ENCODE measurements around the gene DAAM1.

DAAM1 gene

DNA sequence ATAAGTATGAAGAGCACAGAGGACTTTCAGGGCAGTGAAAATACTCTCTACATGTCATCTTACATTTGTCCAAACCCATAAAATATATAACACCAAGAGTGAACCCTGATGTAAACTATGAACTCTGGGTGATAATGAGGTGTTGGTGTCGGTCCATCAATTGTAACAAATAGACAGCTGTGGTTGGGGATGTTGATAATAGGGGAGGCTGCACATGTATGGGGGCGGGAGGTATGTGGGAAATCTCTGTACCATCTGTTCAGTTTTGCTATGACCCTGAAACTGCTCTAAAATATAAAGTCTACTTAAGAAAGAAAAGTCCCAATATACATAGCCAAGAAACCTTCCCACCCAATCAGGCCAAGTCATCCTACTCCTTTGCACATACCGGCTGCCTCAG, 188.2 kb downstream of the DAAM1 start:
- DNase-seq: no peak

DNA sequence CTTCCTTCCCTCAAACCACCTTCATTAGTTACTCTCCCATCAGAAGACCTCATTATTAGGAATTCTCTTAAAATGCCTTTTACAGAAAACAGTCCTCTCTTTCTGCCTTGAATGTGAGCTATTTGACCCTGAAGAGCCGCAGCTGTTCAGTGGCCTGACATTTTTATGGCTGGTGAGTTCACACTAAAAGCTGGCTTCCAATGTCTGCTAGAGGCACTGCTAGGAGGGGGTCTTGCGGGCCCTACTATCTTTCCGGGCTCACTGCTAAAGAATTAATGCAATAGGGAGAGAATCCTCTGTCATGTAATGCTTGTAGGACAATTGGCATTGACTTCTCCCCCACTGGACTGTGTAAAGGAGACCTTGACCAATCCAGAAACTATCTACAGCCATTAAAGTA, 189.0 kb downstream of the DAAM1 start:
- DNase-seq: no peak

DNA sequence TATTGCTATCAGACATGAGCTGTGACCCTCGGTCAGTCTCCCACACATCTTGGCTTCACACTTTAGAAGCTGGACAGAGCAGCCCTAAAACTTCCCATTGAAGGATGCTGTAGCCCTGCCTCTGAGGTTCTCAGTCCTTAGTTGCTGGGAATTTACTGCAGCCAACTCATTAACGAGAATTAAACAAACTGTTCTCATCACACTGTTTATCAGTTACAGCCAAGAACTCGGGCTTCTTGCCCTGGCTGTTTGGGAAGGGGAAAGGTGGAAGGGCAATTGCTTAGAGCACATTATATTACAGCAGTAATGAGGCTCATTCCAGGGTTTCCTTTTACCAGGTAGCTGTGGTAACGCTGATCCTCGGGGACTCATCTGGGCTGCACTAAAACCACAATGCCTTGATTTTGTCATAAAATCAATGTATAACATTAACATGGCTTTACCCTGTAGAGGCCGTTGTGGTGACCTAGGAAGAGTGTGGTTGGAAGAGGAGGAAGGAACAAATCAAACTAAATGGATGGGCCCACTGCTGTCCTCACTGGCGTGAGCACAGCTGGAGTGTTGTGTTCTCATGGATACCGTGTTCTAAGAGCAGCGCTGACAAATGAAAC, 189.6 kb downstream of the DAAM1 start:
- DNase-seq: no peak

DNA sequence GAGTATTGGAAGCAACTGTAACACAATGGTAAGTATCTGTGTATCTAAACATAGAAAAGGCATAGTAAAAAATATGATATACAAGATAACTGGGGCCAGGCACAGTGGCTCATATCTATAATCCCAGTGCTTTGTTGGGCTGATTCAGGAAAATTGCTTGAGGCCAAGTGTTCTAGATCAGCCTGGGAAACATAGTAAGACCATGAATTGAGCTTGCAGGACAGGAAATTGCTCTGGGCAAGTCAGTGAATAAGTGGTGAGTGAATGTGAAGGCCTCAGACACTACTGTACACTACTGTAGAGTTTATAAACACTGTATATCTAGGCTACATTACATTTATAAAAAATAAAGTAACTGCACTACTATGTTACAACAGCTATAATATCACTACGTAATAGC, 201.5 kb downstream of the DAAM1 start:
- DNase-seq: no peak

DNA sequence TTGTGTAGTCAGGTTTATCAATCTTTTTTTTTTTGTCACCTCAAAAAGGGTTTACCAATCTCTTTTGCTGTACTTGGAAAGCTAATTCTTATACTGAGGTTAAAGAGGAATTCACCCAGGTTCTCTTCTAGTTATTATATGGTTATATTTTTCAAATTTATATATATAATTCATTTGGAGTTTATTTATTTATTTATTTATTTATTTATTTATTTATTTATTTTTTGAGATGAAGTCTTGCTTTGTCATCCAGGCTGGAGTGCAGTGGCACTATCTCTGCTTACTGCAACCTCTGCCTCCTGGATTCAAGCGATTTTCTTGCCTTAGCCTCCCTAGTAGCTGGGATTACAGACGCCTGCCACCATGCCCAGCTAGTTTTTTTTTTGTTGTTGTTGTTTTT, 202.9 kb downstream of the DAAM1 start:
- no peak for DNase-seq

DNA sequence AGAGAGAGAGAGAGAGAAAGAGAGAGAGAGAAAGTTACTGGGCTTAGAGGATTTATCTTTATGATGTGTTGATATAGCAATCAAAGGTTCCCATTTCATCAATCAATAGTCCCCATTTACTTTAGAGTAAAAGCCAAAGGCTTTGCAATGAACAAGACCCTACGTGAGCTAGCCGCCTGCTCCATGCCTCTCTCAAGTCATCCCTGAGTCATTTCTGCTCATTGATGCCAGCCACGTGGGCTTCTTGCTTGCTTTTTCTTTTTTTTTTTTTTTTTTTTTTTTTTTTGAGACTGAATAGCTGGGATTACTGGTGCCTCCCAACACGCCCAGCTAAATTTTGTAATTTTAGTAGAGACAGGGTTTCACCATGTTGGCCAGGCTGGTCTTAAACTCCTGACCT, 205.8 kb downstream of the DAAM1 start:
- DNase-seq: no peak

DNA sequence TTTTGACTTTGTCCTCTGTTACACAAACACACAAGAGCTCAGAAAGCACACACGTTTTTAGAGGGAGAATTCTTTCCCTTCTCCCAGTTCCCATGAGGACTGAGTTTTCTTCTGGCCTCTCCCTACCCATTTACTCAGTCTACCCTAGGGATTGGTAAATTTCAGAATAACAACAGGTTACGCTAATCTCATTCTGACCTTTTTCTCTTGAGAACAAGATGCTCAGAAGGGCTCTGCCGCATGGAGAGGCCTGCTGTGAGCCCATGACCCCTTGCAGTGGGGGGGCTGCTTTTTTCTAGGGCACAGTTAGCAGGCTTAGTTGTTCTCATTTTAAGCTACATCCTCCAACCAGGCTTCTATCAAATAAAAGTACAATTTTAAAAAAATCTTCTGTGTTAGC, 207.2 kb downstream of the DAAM1 start:
- DNase-seq: no peak

DNA sequence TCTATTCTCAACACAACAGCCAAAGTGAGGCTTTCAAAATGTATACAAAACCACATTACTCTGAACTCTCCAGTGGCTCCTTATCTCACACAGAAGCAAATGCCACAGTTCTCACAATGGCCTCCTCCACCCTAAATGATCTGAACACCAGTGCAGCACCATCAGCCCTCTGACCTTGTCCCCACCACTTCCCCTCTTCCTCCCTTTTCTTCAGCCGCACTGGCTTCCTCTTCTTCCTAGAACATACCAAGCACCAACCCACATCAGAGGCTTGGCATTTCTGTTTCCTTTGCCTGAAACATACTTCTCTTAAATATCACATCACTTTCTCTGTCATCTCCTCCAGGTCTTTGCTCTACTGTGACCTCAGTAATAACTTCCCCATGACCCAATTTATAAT, 210.4 kb downstream of the DAAM1 start:
- DNase-seq: peak; percentile 63 to 83 (median 76)

DNA sequence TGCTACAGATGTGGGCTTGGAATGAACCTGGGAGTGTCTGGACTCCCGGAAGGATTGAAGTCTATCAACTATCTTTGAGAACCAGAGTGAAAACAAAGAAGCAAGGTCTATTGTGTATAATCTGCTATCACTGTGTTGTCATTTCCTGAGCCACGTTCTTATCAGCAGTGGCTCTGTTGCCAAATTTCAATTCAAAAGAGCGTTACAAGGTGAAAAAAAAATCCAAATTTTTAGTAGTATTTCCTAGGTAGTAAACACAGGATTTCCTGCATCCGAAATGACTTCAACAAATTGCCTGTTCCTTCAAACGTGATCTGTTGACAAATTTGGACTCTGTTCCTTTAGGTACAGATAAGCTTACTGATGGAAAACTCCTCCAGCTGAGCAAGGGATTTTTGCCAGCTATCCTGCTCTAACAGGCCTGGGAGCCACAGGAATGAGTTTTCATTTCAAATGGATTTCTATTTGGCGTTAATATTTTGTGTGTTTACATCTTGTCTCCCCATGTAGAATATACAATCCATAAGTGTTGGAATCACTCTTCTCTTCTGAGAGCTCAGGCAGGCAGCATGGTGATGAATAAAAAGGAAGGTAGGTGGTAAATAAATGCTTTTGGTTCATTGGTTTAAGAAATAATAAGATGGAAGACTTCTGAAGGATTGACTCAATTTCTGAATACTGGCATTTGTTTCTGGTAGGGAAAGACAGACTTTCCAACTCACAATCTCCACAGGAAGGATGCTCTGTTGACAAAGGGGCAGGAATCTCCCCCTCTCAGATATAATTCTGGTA, 218.2 kb downstream of the DAAM1 start:
- no peak for DNase-seq

DNA sequence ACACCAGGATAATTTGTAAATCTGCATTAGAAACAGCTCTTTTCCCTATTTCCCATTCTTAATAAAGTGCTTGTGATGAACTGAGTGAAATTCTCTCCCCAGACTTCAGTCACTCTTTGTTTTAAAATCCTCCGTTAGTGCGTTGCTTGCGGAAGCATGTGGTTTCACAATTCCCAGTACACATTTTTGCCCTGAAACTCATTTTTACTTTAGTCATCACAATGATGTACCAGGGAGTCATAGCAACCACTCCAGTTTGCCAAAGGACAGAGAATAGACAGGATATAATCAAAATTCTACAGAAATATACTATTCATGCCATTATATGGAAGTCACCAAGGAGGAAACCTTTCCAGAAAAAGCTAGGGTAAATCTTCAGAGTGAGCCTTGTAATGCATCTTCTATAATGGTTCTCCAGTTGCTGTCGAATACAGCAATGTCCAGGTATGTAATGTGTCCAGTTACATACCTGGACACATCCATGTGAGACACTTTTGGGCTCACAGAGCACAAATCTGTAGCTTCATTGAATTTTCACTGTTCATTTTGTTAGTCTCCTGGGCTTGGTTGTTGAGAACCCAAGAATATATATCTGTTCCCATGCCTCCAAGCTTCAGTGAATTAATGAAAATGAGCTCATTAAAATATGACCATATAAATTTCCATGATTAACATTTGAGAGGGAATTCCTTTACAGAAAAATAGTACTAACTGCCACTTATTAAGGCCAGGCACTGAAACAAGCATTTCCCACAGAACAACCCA, 219.0 kb downstream of the DAAM1 start:
- DNase-seq: peak; percentile 18 to 40 (median 23)

DNA sequence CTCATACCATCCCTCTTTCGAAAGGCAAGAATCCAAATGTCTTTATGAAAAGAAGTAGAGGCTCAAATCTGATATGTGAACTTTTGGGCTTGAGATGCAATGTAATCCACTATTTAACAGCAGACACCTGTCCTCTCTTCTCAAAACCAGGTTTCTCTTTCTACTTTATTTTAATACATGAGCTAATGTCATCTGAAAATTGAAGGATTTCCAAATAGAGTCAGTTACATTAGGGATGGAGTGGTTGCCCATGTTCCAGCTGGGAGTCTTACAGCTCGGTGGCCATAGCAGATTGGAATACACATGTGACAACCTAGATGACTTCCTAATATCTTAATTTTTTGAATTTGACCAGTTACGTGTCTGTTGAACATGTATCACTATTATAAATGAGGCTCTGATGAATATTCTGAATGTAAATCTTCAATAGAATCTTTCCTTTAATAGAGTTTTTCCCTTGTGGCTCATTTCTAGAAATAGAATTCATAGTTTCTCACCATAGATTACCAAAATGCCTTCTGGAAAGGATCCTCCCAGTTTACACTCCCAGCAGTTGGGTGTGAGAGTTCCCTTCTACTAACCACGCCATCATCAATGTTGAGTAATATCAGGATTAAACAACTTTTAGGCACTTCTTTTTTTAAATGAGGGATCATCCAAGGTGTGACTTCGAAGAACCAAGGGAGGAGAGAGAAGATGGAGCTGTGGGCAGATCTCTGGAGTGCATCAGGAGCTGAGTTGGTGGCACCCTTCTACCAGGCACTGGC, 227.6 kb downstream of the DAAM1 start:
- no peak for DNase-seq

DNA sequence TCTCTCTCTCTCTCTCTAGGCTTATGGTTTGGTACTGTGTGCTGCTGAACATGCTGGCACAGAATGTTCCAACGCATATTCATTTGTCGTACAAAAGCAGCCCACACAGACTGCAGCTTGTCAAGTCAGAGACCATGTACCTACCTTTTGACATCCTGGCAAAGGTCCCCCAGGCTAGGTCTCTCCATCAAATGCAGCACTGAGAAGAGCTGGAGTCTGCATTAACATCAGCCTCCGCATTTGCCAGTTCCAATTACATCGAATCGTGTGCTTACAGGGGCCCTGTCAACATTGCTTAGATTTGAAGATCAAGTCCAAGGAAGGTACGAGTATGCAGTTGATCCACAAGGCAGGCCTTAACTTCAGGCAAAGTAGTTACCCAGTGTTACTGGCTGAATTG, 228.8 kb downstream of the DAAM1 start:
- no peak for DNase-seq

DNA sequence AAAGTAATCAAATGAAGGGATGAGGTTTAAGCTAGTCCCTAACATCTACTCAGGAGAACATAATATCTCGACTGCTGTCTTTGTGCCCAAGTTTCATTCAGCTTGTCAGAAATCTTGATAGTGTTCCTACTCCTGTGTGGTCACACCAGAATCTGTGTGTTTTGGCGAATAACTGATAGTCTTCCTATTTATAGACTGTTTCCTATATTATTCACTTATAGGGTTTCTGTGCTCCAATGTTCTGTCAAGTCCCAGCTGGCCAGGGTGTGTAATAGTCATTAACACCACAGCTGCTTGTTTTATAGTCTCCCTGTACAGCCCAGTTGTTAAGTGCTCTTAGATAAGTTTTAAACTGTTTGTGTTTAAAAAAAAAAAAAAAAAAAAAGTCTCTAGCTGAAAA, 230.8 kb downstream of the DAAM1 start:
- DNase-seq: no peak

All from suppressor macrophage (primary cell).